ENCODE data around the gene EIF2AK3.
"Not testable (repeated sequence)": the region's sequence is repeated elsewhere in the genome, so short reads cannot be mapped to it uniquely, and the experiment has no call there.

The EIF2AK3 gene

GRCh38 chr2:88645291-88645882 lies 18.1 kb upstream of the EIF2AK3 start:
- not testable (repeated sequence) for DNase-seq (ENCODE audit: low spot score in 2 of 2); H3K36me3 Mint-ChIP-seq; H3K9me3 Mint-ChIP-seq; H3K4me3 Mint-ChIP-seq; ATAC-seq
- H3K4me1 Mint-ChIP-seq, result peaks cover 45% of the 10 kb centered on the region
- peak overlapping the region; percentile 21 for H3K27ac Mint-ChIP-seq

- Mint-ChIP-seq H3K27ac (peak overlapping the region; percentile 2), H3K4me3 (no peak overlapping the region), H3K9me3 (peaks cover 4% of the 10 kb centered on the region), H3K4me1 (peaks cover 74% of the 10 kb centered on the region), H3K36me3 (peaks cover 16% of the 10 kb centered on the region)
- DNase-seq (ENCODE audit: low spot score in 2 of 2) (no peak), ATAC-seq (no peak)
These were observed 15.0 kb upstream of the EIF2AK3 start for GRCh38 chr2:88642278-88642677.

DNA sequence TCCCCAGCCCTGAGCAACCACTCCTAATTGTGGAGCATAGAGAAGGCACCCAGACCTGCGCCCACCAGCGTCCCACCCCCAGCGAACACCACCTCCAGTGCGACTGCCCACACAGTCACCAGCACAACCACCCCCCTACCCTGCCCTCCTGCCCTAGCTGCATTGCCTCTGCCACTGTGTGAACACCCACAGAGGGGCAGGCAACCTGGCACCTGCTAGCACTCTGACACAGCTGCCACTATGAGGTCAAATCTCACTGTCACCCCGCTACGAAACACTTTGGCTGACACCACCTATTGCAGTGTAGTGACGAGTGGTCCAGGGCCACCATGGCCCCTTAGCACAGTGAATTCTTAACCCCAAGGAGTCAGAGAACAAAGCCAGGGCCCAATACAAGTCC lies 14.1 kb upstream of the EIF2AK3 start:
- Mint-ChIP-seq H3K4me3 (no peak overlapping the region), H3K4me1 (peaks cover 82% of the 10 kb centered on the region), H3K27ac (no peak overlapping the region), H3K36me3 (peaks cover 16% of the 10 kb centered on the region), H3K9me3 (peaks cover 4% of the 10 kb centered on the region)
- no peak for ATAC-seq
- no peak for DNase-seq (ENCODE audit: low spot score in 2 of 2)

DNA sequence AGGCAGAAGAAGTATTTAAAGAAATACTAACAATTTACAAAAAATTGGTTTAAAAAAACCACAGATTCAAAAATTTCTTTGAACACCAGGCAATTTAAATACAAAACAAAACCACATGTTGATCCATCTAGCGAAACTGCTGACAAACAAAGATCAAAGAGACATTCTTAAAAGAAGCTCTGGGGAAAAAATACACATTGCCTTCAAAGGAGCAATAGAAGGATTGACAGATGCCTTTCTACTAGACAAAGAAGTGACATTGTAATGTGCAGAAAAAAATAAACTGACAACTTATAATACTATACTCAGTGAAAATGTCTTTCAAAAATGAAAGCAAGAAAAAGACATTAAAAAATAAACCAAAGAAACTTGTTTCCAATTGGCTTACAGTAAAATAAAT lies 12.6 kb upstream of the EIF2AK3 start:
- Mint-ChIP-seq H3K4me3 (peak overlapping the region; percentile 57), H3K4me1 (peaks cover 81% of the 10 kb centered on the region), H3K27ac (peak overlapping the region; percentile 67), H3K9me3 (peaks cover 4% of the 10 kb centered on the region), H3K36me3 (peaks cover 16% of the 10 kb centered on the region)
- ATAC-seq, result no peak
- DNase-seq (ENCODE audit: low spot score in 2 of 2), result no peak

DNA sequence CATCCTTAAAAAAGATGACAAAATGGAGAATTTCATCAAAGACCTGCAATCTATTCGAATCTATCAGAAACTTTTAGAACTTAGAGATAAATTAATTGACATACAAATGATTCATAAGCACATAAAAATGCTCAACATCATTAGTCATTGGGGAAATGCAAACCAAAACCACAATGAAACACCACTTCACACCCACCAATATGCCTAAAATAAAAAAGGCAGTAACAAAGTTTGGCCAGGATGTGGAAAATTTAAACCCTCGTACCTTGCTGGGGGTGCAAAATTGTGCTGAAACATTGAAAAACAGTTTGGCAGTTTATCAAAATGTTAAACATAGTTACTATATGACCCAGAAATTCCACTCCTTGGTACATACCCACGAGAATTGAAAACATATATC lies 11.5 kb upstream of the EIF2AK3 start:
- peaks cover 72% of the 10 kb centered on the region for H3K4me1 Mint-ChIP-seq
- DNase-seq (ENCODE audit: low spot score in 2 of 2) (peak; percentile 25 to 71), ATAC-seq (peak; percentile 85)
- peak overlapping the region; percentile 67 for H3K27ac Mint-ChIP-seq
- peaks cover 16% of the 10 kb centered on the region for H3K36me3 Mint-ChIP-seq
- H3K4me3 Mint-ChIP-seq, result peak overlapping the region; percentile 57
- peaks cover 4% of the 10 kb centered on the region for H3K9me3 Mint-ChIP-seq

DNA sequence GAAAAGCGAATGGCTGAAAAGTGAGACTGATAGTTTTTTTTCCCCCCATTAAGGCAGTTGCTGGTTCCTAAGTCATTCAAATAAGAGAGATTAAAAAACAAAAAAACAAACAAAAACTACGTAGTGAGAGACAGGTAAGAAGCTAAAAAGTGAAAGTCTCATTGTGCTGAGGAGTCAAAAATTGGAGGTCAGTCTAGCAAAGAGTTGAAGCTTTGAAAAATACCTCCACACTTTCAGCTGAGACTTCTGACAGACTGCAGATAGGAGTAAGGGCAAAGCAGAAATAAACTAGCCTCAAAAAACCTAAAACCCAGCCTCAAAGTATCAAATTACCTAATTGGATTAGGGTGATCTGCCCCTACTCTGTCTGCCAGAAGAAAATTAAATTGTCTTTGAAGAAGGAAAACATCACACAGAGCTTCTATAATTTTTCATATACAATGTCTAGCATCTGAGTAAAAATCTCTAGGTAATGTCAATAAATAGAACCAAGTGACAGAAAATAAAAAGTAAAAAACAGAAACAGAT lies 10.9 kb upstream of the EIF2AK3 start:
- peaks cover 70% of the 10 kb centered on the region for H3K4me1 Mint-ChIP-seq
- H3K36me3 Mint-ChIP-seq, result peaks cover 16% of the 10 kb centered on the region
- peaks cover 4% of the 10 kb centered on the region for H3K9me3 Mint-ChIP-seq
- DNase-seq (ENCODE audit: low spot score in 2 of 2), result no peak
- peak overlapping the region; percentile 67 for H3K27ac Mint-ChIP-seq
- ATAC-seq, result no peak
- peak overlapping the region; percentile 57 for H3K4me3 Mint-ChIP-seq

DNA sequence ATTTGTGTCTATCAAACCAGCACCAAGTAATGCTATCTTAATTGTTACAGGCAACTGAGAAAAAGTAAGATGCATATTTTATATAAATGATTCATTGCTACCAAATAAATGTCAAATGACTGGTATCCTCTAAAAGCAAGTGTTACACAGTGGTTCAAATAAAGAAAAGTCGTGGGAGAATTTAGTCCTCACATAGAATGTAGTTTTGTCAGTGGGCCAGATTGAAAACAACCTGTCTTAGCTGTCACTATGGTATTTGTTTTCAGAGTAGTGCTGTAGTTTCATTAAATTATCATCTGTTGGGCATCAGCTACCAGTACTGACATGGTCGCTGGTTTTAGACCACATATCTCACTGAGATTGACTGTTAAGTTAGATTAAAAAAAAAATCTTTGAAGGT lies 10.2 kb upstream of the EIF2AK3 start:
- peak; percentile 78 for ATAC-seq
- Mint-ChIP-seq H3K4me1 (peaks cover 63% of the 10 kb centered on the region), H3K36me3 (peaks cover 16% of the 10 kb centered on the region), H3K4me3 (peak overlapping the region; percentile 57), H3K27ac (peak overlapping the region; percentile 67), H3K9me3 (peaks cover 4% of the 10 kb centered on the region)
- no peak for DNase-seq (ENCODE audit: low spot score in 2 of 2)

DNA sequence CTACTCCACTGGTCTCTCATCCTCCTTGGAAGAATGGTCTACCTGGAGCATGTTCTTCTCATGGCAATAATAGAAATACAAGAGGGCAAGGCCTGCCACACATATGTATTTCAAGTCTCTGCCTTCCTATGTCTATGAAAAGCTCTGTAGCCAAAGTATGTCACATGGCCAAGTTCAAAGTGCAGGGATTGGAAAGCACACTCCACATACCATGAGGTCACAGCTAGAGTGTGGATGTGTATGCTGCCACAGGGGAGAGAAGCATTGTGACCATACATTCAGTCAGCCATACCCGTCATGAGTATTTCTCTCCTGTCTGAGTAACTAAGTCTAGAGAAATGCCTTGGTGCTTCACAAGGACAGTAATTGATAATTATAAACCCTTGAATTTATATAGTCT lies 8.8 kb upstream of the EIF2AK3 start:
- DNase-seq (ENCODE audit: low spot score in 2 of 2) (no peak), ATAC-seq (no peak)
- no peak overlapping the region for H3K27ac Mint-ChIP-seq
- H3K9me3 Mint-ChIP-seq, result peaks cover 4% of the 10 kb centered on the region
- peaks cover 16% of the 10 kb centered on the region for H3K36me3 Mint-ChIP-seq
- peaks cover 52% of the 10 kb centered on the region for H3K4me1 Mint-ChIP-seq
- H3K4me3 Mint-ChIP-seq, result no peak overlapping the region

DNA sequence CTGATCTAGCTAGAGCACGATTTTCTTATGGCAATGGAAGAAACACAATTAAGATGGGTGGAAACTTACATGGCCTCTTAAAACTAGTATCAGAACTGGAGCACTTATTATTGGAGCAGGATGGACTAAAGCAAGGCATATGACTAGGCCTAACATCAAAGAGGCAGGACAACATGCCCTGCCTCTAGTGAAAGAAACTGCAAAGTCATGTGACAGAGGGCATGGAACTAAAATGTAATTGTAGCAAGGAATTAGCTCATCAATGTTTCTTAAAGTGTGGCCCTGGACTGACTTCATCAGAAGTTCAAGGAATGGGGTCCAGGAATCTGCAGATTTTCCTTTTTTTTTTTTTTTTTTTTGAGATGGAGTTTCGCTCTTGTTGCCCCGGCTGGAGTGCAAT lies 5.3 kb upstream of the EIF2AK3 start:
- Mint-ChIP-seq H3K4me3 (no peak overlapping the region), H3K27ac (no peak overlapping the region), H3K4me1 (peaks cover 28% of the 10 kb centered on the region), H3K36me3 (no peaks in the 10 kb centered on the region), H3K9me3 (no peaks in the 10 kb centered on the region)
- ATAC-seq, result no peak
- DNase-seq (ENCODE audit: low spot score in 2 of 2), result no peak

DNA sequence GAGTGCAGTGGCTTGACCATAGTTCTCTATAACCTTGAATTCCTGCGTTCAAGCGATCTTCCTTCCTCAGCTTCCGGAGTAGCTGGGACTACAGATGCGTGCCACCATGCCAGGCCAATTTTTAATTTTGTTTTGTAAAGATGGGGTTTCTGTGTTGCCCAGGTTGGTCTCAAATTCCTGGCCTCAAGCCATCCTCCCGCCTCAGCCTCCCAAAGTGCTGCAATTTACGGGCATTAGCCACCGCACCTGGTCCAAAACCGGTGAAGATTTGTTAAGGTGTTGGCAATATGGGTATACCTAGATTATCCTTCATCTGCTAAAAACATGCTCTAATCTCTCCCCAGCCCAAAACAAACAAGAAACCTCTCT lies 1.3 kb upstream of the EIF2AK3 start:
- peaks cover 9% of the 10 kb centered on the region for H3K4me1 Mint-ChIP-seq
- H3K36me3 Mint-ChIP-seq, result peaks cover 7% of the 10 kb centered on the region
- no peaks in the 10 kb centered on the region for H3K9me3 Mint-ChIP-seq
- no peak overlapping the region for H3K4me3 Mint-ChIP-seq
- no peak for DNase-seq (ENCODE audit: low spot score in 2 of 2)
- no peak for ATAC-seq
- no peak overlapping the region for H3K27ac Mint-ChIP-seq

DNA sequence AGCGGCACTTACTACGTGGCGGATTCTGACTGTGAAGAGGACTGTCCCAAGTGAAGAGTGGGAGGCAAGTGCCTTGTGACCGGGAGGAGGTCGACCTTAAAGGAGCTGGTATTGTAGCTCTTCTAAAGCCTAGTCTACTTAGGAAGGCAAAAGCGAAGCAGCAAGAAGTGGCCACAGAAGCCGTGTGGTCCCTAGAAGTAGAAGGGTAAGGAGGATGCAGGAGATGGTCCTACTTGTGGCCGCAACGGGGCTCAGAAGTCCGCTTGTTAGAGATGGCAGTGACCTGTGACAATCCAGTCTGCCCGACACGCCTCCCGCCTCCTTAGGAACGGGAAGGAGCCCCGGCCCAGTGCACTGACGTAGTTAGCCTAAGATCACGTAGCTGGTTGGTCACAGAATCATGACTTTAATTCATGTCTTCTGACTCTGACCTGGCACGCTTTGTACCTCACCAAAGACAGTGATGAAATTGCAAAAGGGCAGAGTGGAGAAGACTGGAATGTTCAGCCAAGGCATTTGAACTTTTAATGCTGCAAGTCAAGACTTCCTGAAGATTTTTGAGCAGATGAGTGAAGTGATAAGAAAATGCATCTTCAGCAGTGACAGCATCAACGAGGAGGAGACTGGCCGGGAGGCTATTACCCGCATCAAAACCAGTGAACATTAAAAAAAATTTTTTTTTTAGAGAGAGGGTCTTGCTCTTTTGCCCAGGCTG lies 749 bp upstream of the EIF2AK3 start:
- peaks cover 9% of the 10 kb centered on the region for H3K4me1 Mint-ChIP-seq

DNA sequence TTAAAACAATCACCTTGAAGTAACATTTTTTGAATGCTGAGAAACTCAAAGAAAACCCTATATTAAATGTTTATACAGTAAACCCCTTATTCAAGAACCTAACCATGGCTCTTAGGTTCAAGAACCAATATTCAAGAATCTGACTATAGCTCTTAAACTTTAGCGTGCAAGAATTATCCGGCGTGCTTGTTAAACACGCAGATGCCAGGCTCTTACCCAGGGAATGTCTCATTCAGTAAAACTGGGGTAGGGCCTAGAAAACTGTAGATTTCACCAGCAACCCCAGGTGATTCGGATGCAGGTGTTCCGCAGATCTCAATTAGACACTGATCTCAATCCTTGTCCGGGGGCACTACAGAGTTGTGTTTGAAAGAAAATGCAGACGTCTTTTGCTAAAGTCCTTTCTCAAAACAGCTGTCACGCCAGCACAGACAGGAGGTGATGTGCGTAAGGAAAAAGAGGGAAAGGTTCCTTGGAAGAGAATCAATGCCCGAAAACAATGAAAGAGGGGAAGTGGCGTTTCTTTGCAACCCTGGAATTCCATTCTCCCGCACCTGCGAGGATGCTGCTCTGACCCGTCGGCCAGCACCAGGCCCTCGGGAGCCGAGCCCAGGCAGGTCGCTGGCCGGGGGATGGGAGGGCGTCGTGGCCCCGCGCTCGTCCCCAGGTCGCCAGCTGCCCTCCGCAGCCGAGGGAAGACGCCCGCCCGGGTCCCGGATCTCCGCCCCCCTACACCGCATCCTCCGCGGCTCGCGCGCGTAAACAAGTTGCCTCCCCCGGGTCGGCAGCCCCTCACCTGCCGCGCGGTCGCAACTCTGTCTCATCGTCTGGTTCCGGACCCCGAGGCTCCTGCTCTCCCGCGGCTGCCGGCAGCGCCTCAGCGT lies 851 bp downstream of the EIF2AK3 start:
- Mint-ChIP-seq H3K27ac (no peak overlapping the region), H3K9me3 (no peaks in the 10 kb centered on the region), H3K4me1 (peaks cover 9% of the 10 kb centered on the region), H3K36me3 (peaks cover 13% of the 10 kb centered on the region), H3K4me3 (no peak overlapping the region)
- DNase-seq (ENCODE audit: low spot score in 2 of 2), result peak in 1 of 2 donors; percentile 77
- ATAC-seq, result peak; percentile 3

More for the DNA sequence above, 749 bp upstream of the EIF2AK3 start:
- no peak overlapping the region for H3K27ac Mint-ChIP-seq
- H3K9me3 Mint-ChIP-seq, result no peaks in the 10 kb centered on the region
- peak; percentile 77 for ATAC-seq
- H3K4me3 Mint-ChIP-seq, result no peak overlapping the region
- DNase-seq (ENCODE audit: low spot score in 2 of 2), result peak in 1 of 2 donors; percentile 72
- H3K36me3 Mint-ChIP-seq, result peaks cover 7% of the 10 kb centered on the region

DNA sequence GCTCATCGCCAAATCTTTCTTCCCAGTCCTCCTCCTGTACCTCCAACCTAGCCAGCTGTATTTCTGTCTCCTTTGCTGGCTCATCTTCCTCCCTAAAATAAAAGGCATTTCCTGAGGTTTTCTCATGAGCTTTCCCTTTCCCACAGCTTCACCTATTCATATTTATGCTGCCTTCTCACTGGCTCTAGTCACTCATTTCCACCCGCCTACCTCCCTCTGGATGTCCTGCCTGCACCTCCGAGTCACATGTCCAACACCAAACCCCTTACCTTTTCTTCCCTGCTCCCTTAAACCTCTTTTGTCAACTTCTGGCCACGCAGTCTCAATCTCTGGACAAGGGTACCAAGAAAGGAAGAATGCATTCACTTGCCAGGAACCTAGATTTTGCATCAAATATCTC lies 2.8 kb downstream of the EIF2AK3 start:
- ATAC-seq, result no peak
- no peak for DNase-seq (ENCODE audit: low spot score in 2 of 2)
- no peak overlapping the region for H3K4me3 Mint-ChIP-seq
- no peaks in the 10 kb centered on the region for H3K9me3 Mint-ChIP-seq
- H3K36me3 Mint-ChIP-seq, result peaks cover 13% of the 10 kb centered on the region
- H3K27ac Mint-ChIP-seq, result no peak overlapping the region
- peaks cover 23% of the 10 kb centered on the region for H3K4me1 Mint-ChIP-seq

DNA sequence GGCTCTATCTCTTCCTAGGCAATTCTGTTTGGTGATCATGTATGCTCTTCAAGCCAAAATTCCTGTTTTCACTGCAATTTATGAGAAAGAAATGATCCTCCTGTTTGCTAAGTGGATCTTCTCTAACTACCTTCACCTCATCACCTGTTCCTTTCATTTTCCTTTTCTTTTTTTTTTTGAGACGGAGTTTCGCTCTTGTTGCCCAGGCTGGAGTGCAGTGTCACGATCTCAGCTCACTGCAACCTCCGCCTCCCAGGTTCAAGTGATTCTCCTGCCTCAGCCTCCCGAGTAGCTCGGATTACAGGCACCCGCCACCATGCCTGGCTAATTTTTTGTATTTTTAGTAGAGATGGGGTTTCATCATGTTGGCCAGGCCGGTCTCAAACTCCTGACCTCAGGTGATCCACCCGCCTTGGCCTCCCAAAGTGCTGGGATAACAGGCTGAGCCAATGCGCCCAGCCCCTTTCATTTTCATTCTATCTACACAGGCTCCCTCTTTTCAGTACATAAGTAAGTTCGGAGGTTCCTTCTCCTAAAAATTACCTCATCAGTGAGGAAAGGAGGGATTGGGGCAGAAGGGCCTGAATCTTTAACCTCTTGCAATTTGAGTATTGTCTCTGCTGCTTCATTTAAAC lies 3.3 kb downstream of the EIF2AK3 start:
- H3K27ac Mint-ChIP-seq; H3K4me3 Mint-ChIP-seq; DNase-seq (ENCODE audit: low spot score in 2 of 2); ATAC-seq; H3K9me3 Mint-ChIP-seq: not testable (repeated sequence)
- Mint-ChIP-seq H3K4me1 (peaks cover 23% of the 10 kb centered on the region), H3K36me3 (peaks cover 13% of the 10 kb centered on the region)

DNA sequence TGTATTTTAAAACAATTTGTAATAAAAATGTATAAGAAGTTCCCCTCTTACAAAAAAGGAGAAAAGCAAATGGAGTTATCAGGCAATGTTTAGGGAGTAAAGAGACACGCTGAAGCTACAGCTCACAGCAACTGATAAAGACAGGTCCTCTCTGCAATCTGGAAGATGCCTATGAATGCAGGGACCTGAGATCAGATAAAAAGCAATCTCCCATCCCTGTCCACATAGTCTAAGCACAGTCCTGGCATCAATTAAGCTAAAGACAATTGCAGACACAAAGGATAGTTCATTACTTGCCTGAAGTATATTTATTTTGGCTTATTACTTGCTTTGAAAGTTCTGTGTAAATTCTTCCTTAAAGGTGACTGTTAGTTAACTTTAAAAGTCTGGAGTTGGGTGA lies 5.0 kb downstream of the EIF2AK3 start:
- no peak overlapping the region for H3K27ac Mint-ChIP-seq
- no peak for DNase-seq (ENCODE audit: low spot score in 2 of 2)
- no peaks in the 10 kb centered on the region for H3K9me3 Mint-ChIP-seq
- H3K4me3 Mint-ChIP-seq, result no peak overlapping the region
- no peak for ATAC-seq
- peaks cover 13% of the 10 kb centered on the region for H3K36me3 Mint-ChIP-seq
- peaks cover 22% of the 10 kb centered on the region for H3K4me1 Mint-ChIP-seq

Measured in stimulated activated effector memory CD8-positive, alpha-beta T cell treated with anti-CD3 and anti-CD28 coated beads, Interleukin-12 subunit alpha, Interleukin-12 subunit beta, amount 100 ng/mL, for 72 hours (primary cell).